ENCODE data around the gene RCOR1.
"Not testable (repeated sequence)": the region's sequence is repeated elsewhere in the genome, so short reads cannot be mapped to it uniquely, and the experiment has no call there.

Gene RCOR1

DNA sequence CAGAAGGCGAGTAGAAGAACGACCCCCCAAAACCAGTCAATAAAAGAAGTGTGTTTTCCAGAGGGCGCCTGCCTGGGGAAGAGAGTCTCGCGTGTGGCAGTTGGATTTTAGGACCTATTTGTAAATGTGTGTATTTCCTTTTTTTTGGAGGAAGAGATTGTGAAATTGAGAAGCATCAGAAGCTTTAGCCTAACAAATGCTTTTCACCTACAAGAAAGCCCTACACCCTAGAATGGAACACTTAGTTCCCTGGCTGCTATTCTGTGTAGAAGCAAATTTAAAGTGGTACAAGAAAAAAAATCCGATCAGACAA is 1.3 kb downstream of the RCOR1 start:
- peak in 1 of 6 experiments; percentile 22 for DNase-seq

DNA sequence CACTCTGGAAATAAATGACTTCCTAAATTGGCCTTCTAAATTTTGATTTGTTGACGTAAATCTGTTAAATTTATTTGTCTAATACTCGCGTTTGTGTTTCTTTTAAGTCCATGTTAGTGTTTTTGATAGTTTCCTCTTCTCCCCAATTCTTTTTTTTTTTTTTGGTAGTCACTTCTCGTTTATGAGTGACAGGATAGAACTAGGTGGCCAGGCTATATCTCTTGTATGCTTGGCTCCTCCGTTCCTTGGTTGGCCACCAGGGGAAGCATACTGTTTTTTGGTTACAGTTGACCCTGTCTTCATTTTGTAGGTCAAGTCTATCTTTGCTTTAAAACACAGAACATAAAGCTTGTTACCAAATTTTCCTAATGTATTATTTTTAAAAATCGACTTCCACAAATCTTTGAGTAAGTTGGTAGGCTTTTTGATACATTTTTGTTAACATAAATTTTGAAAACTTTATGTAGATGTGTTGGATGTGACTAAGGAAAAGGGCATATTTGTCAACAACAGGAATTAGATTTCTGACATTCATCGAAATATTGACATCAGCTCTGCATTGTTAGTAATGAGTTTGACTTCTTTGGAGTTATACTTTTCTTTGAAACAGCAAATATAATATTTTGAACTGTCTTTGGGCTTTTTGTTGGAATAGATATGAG is 2.2 kb downstream of the RCOR1 start:
- peak in 4 of 6 experiments; percentile 3 to 39 (median 32) for DNase-seq

DNA sequence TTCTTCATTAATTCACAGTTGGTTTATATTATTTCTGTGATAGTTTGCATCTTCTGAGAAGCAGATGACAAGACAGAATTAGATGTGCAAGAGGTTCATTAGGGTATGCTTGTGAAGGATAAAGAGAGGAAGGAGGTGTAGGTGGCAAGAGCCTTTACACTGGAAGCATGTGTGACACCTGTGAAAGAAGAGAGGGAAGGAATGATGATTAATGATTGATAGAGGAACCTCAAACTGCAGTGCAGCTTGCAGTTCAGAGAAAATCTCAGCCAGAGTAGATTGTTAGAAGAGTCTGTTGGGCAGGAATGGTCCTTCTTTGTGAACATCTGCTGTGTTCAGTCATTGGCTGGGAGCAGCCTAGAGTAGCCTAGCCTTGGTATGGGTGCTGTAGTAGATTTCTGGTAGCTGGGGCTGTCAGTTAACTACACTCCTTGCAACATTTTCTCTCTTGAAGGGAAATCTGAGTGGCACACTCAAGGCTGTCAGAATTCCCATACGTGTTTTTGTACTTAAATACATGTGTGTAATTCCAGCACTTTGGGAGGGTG is 9.0 kb downstream of the RCOR1 start:
- no peak for DNase-seq

GRCh38 chr14:102602421-102603292 is 10.2 kb downstream of the RCOR1 start:
- no peak for DNase-seq

DNA sequence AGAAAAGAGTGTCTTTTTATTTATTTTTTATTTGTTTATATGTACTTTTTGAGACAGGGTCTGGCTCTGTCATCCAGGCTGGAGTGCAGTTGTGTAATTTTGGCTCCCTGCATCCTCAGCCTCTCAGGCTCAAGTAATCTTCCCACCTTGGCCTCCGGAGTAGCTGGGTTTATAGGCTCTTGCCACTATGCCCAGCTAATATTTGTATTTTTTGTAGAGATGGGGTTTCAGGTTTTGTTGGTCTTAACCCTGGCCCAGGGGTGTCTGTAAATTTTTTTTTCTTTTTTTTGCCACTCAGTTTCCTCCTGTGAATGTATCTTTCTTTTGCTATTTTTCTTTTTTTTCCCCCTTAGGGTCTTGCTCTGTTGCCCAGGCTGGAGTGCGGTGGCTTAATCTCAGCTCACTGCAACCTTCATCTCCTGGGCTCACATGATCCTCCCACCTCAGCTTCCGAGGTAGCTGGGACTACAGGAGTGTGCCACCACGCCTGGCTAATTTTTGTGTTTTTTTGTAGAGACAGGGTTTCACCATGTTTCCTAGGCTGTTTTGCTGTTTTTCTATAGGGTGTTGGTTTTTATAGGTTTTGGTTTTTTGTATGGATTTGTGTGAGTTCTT is 11.0 kb downstream of the RCOR1 start:
- no peak for DNase-seq

DNA sequence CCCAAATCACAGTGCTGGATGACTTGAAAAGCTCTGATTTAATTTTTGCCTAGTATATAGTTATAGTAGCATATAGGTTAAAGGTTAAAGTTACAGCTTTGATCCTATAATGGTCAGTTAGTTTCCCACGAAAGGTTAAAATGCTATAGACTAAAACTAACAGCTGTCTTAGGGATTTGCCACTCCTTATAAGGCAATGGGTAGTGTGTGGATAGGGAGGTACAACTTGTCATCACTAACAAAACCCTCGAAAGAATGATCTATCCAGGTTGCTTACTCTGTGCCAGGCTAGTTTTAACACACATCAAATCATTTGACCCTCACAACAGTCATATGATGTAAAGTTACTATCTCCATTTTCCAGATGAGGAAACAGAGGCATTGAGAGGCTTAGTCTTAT is 11.7 kb downstream of the RCOR1 start:
- DNase-seq: no peak

GRCh38 chr14:102605029-102605428 is 12.6 kb downstream of the RCOR1 start:
- DNase-seq: no peak

GRCh38 chr14:102606296-102606695 is 13.8 kb downstream of the RCOR1 start:
- no peak for DNase-seq

GRCh38 chr14:102608064-102608446 is 15.6 kb downstream of the RCOR1 start:
- no peak for DNase-seq

DNA sequence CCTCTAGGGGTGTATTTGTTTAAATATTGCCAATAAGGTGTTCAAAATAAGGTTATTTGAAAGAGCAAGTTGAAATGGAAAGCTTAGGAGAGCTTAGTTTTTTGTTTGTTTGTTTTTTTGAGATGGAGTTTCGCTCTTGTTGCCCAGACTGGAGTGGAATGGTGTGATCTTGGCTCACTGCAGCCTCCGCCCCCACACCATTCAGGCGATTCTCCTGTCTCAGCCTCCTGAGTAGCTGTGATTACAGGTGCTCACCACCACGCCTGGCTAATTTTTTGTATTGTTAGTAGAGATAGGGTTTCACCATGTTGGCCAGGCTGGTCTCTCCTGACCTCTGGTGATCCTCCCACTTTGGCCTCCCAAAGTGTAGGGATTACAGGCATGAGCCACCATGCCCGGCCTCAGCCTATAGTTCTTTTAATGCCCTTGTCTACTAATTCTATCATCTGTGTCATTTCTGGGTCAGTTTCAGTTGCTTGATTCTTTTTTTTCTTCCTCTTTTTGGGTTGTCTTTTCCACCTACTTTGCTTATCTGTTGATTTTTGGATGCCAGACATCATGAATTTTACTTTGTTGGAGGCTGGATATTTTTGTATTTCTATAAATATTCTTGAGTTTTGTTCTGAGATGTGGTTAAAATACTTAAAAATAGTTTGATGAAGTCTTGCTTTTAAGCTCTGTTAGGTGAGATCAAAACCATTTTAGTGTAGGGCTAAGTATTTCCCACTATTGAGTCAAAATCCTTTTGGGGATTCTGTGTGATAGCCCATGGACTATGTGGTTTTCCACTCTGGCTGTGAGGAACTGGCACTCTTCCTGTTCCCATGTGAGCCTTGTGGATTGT is 18.7 kb downstream of the RCOR1 start:
- no peak for DNase-seq

DNA sequence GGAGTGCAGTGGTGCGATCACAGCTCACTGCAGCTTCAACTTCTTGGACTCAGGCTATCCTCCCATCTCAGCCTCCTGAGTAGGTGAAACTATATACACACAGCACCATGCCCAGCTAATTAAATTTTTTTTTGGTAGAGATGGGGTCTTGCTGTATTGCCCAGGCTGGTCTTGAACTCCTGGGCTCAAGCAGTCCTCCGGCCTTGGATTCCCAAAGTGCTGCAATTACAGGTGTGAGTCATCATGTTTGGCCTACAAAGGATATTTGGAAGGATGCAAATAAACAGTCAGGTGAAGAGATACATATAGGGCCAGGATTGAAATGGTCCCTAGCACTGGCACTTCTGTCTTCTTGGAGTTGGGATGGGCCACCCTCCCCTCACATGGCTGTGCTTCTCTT is 23.9 kb downstream of the RCOR1 start:
- no peak for DNase-seq

DNA sequence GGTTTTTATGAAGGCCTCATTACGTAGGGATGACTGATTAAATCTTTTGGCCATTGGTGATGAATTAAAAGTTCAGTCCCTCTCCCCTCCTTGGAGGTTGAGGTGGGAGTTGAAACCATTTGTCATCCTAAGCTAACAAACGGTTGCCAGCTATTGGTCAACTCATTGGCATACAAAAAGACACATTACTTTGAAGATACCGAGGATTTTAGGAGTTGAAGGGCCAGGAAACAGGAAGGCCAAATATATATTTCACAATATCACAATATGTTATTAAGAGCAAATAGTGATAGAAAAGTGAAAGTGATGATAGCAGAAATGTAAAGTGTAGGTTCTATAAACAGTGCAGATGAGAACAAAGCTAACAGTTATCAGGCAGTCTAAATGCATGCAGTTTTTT is 24.4 kb downstream of the RCOR1 start:
- no peak for DNase-seq

DNA sequence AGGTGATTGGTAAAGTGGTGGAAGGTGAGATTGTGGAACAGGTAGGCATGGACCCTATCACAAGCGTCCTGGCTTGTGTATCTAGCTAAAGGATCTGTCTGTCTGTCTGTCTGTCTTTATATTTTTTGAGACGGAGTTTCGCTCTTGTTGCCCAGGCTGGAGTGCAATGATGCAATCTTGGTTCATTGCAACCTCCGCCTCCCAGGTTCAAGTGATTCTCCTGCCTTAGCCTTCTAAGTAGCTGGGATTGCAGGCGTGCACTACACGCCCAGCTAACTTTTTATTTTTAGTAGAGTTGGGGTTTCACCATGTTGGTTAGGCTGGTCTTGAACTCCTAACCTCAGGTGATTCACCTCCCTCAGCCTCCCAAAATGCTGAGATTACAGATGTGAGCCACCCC is 26.6 kb downstream of the RCOR1 start:
- DNase-seq: not testable (repeated sequence)

GRCh38 chr14:102620413-102620812 is 28.0 kb downstream of the RCOR1 start:
- no peak for DNase-seq

DNA sequence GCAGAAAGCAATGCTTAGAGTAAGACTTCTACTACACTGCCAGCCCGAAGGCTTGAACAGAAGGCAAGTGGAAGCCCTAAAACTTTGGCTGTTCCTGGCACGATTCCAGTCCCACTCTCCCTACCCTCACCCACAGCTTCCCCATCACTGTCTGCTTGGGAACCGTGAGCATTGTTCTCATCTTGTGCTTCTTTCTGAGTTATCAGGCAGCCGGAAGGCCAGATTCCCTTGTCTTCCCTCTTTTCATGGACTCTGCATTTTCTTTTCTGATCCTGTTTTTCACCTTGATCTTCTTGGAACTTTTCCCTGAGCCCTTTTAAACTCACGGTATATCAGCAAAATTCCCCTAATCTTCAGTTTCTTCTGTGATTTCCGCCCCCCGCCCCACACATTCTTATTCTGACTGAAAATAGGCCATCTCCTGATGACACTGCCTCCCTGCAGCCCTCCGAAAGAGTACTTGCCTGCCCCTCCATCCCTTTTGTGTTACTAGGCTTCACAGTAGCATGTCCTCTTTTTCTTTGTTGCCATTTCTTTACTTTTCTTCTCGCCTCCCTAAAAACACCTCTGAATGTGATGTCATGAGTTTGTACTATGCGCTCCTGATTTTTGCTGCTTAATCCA is 29.9 kb downstream of the RCOR1 start:
- no peak for DNase-seq

GRCh38 chr14:102624666-102625065 is 32.2 kb downstream of the RCOR1 start:
- no peak for DNase-seq

DNA sequence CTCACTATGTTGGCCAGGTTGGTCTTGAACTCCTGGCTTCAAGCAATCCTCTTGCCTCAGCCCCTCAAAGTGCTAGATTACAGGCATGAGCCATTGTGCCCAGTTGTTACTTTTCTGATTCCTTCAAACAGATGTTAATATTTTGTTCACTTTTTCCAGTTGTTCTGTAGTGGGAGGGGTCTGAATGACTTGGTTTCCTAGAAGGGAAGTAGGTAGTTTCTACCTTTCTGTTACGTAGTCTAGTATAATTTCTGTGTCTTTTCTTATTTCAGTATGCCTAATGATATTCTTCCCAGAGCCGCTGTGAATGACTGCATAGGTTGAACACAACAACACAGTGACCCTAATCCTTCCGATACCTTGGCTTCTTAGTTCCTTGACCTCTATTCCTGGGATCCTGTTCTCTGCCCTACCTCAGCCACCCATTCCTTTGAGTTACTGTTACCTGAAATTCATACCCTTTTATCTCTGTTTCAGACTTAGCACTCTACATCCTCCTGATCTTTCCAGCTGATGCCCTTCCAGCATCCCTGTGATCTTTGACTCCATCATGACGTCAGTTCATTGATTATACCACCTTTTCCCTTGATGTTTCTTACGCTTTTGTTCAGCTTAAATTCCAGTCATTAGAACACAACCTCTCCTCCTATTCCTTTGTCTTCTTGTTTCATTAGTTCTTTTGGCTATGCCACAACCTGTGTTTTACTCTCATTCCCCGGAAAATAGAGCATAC is 33.3 kb downstream of the RCOR1 start:
- no peak for DNase-seq

GRCh38 chr14:102626530-102626929 is 34.1 kb downstream of the RCOR1 start:
- DNase-seq: no peak

DNA sequence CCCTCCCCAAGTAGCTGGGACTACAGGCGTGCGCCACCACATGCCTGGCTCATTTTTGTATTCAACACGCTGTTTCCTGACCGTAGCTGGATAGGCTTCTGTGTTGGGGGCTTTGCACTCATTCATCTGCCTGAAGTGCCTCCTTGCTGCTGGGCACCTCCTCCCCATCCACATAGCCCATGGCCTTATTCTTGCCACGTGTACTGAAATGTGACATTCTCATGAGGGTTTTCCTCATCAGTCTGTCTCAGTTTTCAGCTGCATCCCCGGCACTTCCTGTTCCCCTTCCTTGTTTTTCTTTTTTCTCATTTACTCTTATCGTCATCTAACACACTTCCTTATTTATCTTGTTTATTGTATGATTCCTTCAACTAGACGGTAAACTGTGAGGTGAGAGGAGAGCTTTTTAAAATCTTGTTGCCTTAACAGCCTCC is 36.6 kb downstream of the RCOR1 start:
- no peak for DNase-seq

- DNase-seq: no peak
Measured at GRCh38 chr14:102629808-102630350, 37.4 kb downstream of the RCOR1 start.

GRCh38 chr14:102630405-102630804 is 38.0 kb downstream of the RCOR1 start:
- no peak for DNase-seq

Data from stimulated activated naive CD4-positive, alpha-beta T cell (primary cell).